Heart left ventricle (tissue), 16 donors: ENCODE results near the gene SAMD10. TPM values are rescaled to one million over a fixed set of nuclear protein-coding genes. Genes with fewer than 3 reads are reported as not detected.

Experiments
- ATAC-seq, 4 donors: fragments of 200-7000 bp; cut with Tn5 transposase; one replicate each; pipeline ENCODE4 v1.9.1; 2020 to 2022; ENCODE audit warnings: moderate library complexity in 4 of 4, mild to moderate bottlenecking in 3 of 4, moderate number of reproducible peaks in 1 of 4
- DNase-seq, 5 donors: peaks; one replicate each; pipeline ENCODE4 v3.0.0-alpha.2; 2020
- H3K27ac ChIP-seq, 12 donors: fragments of 200-600 bp; sonication (generic) in 4 of 12; one replicate each; pipeline versions ENCODE4 v1.5.0 to v1.8.0; 2016 to 2022; ENCODE audit warnings: mild to moderate bottlenecking in 2 of 12
- H3K27me3 ChIP-seq, 9 donors: fragments of 200-600 bp; sonication (generic) in 2 of 9; one replicate each; pipeline versions ENCODE4 v1.5.1 to v1.8.0; 2016 to 2022; ENCODE audit warnings: mild to moderate bottlenecking in 3 of 9
- H3K36me3 ChIP-seq, 9 donors: fragments of 200-600 bp; sonication (generic) in 2 of 9; one replicate each; pipeline versions ENCODE4 v1.5.0 to v1.8.0; 2018 to 2022; ENCODE audit warnings: mild to moderate bottlenecking in 2 of 9
- H3K4me1 ChIP-seq, 12 donors: fragments of 200-600 bp; sonication (generic) in 4 of 12; one replicate each; pipeline versions ENCODE4 v1.5.0 to v1.8.0; 2016 to 2022; ENCODE audit warnings: mild to moderate bottlenecking in 3 of 12
- H3K4me3 ChIP-seq, 12 donors: fragments of 200-600 bp; sonication (generic) in 4 of 12; one replicate each; pipeline versions ENCODE4 v1.5.0 to v1.8.0; 2017 to 2022; ENCODE audit warnings: mild to moderate bottlenecking in 9 of 12, moderate library complexity in 4 of 12
- H3K9me3 ChIP-seq, 12 donors: fragments of 200-600 bp; sonication (generic) in 4 of 12; one replicate each; pipeline versions ENCODE4 v1.5.0 to v1.8.0; 2016 to 2022; ENCODE audit warnings: mild to moderate bottlenecking in 1 of 12
- CTCF ChIP-seq, 12 donors: fragments of 200-600 bp; sonication (generic) in 4 of 12; IDR thresholded peaks; one replicate each; pipeline versions ENCODE4 v1.5.0 to v1.8.0; 2018 to 2022; ENCODE audit warnings: antibody characterized with exemption in 12 of 12, mild to moderate bottlenecking in 5 of 12
- POLR2A ChIP-seq, 2 donors: fragments of 450-650 bp; IDR thresholded peaks; one replicate each; pipeline ENCODE4 v1.6.1; 2017; ENCODE audit warnings: antibody characterized with exemption in 2 of 2, mild to moderate bottlenecking in 2 of 2, moderate library complexity in 2 of 2
- WGBS, 4 donors: extraction: QIAGEN DNeasy Blood & Tissue Kit in 2 of 4; methylation state at CpG; one replicate each; pipeline versions ENCODE4 v1.1.5 to v1.1.7; 2013 to 2018; 5-methylcytosine and 5-hydroxymethylcytosine counted together
- intact Hi-C, 10 donors: fragments of 100-400 bp; cut with DNase I; formaldehyde crosslinking; loops; one replicate each; pipeline versions ENCODE4 v1.11.1 to v1.14.2; 2022
- polyA plus RNA-seq, 2 donors: library from polyadenylated mRNA; stranded (reverse); fragments of 200-250 nt; gene quantifications; one replicate each; pipeline ENCODE4 v1.2.3, GENCODE V29; 2013
- total RNA-seq, 9 donors: library from RNA; depleted of rRNA in 2 of 9; stranded (reverse); fragments of >200 nt in 2 of 9; fragmentation: NEBNext Ultra II Directional in 3 of 9; extraction: Animal tissue kit (Norgen Biotek cat#: 25700) in 3 of 9; gene quantifications; one replicate each; pipeline versions ENCODE4 v1.1.0 to v1.2.4, GENCODE V29; 2016 to 2023
- donor health status: ischemic (EF 13 %, LVEDD 7.1; RV severe dilation, severe dysfunction).
- donor health status: healthy with polysubstance abuse.
- donor health status: DM: no; HTN: yes; CAD: no.
- donor health status: DM: no; HTN: no; CAD: no.
- donor health status: ischemic (EF 25% LVEDD 6.9; RV normal size, moderate dysfunction).
- donor health status: ischemic (EF 25% LVEDD 5.7; RV mildly dilated, moderate dysfunction).
- donor health status: healthy.
- donor health status: DM: yes; HTN: yes; CAD: no.
- donor health status: ischemic (EF 35%, LVEDD 5.7; RV mildly dilated, moderate dysfunction).
- donor health status: nonischemic (EF 11% LVEDD 7.7; RV severe dilation, severe dysfunction).
- donor health status: DM: yes; HTN: yes; CAD: no.
- donor health status: PGD.
- donor health status: ischemic (EF 29% LVEDD 5.4; RV normal size, mild dysfunction).
- donor health status: nonischemic (EF 23%, LVEDD 6.1; RV moderate dilation, normal function).

The SAMD10 gene
- total and polyA plus RNA-seq, 11 donors, result 3.1 to 6.3 (median 4.7) TPM

GRCh38 chr20:63958964-63959698 is 20.3 kb downstream of the SAMD10 start:
- Histone ChIP-seq H3K27me3 (no peaks in the 10 kb centered on the region), H3K9me3 (no peaks in the 10 kb centered on the region), H3K36me3 (peaks cover 0 to 52% (median 30%) of the 10 kb centered on the region in 9 donors), H3K4me1 (peaks cover 0 to 32% (median 26%) of the 10 kb centered on the region in 12 donors), H3K4me3 (no peak overlapping the region), H3K27ac (no peak overlapping the region)
- DNase-seq, result peak in 1 of 5 donors; percentile 19
- 87 to 92% (median 90%) methylated on average over 9 to 10 of the region's 10 CpGs for WGBS, 4 donors
- no peak for ATAC-seq
- TF ChIP-seq POLR2A (IDR thresholded peaks at IDR 0.05) (no peak), CTCF (IDR thresholded peaks at IDR 0.05) (no peak)
- intact Hi-C loops, result no loop called here

- Histone ChIP-seq H3K27me3 (no peaks in the 10 kb centered on the region), H3K9me3 (no peaks in the 10 kb centered on the region), H3K4me3 (no peak overlapping the region), H3K27ac (peak overlapping the region in 1 of 12 donors; percentile 28), H3K4me1 (peaks cover 0 to 39% (median 32%) of the 10 kb centered on the region in 12 donors), H3K36me3 (peaks cover 0 to 46% (median 23%) of the 10 kb centered on the region in 9 donors)
- ATAC-seq (no peak), DNase-seq (no peak)
- TF ChIP-seq CTCF (IDR thresholded peaks at IDR 0.05), result no peak
- TF ChIP-seq POLR2A (IDR thresholded peaks at IDR 0.05), result no peak
- intact Hi-C loops, result no loop called here
- 75 to 76% (median 75%) methylated on average over 4 of the region's 4 CpGs for WGBS, 4 donors
Observed at GRCh38 chr20:63958471-63958870, 21.0 kb downstream of the SAMD10 start.

- Histone ChIP-seq H3K27ac (peak overlapping the region in 7 of 12 donors; percentile 28 to 93 (median 69)), H3K27me3 (no peaks in the 10 kb centered on the region), H3K4me1 (peaks cover 0 to 45% (median 36%) of the 10 kb centered on the region in 12 donors), H3K36me3 (peaks cover 0 to 40% (median 17%) of the 10 kb centered on the region in 9 donors), H3K4me3 (peak overlapping the region in 3 of 12 donors; percentile 89 to 99 (median 96)), H3K9me3 (no peaks in the 10 kb centered on the region)
- DNase-seq (peak in 3 of 5 donors; percentile 55 to 66 (median 64)), ATAC-seq (peak in 1 of 4 donors; percentile 17)
- no peak for TF ChIP-seq CTCF (IDR thresholded peaks at IDR 0.05)
- TF ChIP-seq POLR2A (IDR thresholded peaks at IDR 0.05), result no peak
- 41 to 67% (median 48%) methylated on average over 9 to 13 of the region's 13 CpGs for WGBS, 4 donors
- intact Hi-C loops, result no loop called here
Observed at GRCh38 chr20:63957690-63958441, 21.6 kb downstream of the SAMD10 start.
